ENCODE data around the gene PTPN3. TPM values are rescaled to one million over a fixed set of nuclear protein-coding genes. Genes with fewer than 3 reads are reported as not detected.
A peak's percentile ranks its signal among the peaks of the same experiment; 100 is the strongest.

PTPN3 gene
- total RNA-seq, 3 donors from 2014 or later = 13.2 to 30.3 (median 25.8) TPM

DNA sequence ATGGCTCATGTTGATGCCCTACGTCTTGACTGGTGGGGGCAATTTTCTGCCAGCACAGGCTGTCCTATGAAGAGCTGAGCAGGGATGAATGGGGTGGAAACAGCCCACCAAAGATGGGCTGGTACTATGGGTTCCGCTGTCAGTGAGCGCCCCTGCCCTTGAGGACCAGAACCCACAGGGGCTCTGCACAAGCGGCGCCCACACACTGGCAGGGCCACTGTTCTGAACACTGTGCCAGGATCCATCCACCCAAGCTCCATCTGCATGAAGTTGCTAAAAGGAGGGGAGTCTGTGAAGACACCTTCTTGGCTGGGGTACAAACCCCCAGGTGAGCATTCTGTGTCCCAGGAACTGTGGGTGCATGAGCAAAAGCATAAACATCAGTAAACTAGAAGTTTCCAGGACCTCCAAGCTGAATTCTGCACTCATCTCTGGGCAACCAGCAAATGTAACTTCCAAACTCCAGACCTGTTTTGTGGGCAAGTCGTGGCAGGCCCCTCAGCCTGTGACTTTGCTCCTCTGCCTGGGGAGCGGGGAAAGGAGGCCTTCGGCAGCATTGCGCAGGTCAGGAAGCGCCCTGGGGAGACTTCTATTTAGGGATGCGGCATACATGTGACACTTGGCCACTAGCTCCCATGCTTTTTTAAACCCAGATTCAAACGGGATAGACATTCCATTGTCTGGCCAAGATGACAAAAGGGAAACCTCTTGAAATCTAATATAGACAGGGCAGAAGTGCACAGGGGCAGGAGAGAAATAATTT, 48.9 kb downstream of the PTPN3 start:
- DNase-seq (no peak), ATAC-seq (no peak)
- Histone ChIP-seq H3K4me1 (ENCODE audit: low read depth) (no peaks in the 10 kb centered on the region), H3K9me3 (no peaks in the 10 kb centered on the region), H3K36me3 (ENCODE audit: low read depth) (no peaks in the 10 kb centered on the region), H3K4me3 (no peak overlapping the region)
- TF ChIP-seq, protein P1, sequence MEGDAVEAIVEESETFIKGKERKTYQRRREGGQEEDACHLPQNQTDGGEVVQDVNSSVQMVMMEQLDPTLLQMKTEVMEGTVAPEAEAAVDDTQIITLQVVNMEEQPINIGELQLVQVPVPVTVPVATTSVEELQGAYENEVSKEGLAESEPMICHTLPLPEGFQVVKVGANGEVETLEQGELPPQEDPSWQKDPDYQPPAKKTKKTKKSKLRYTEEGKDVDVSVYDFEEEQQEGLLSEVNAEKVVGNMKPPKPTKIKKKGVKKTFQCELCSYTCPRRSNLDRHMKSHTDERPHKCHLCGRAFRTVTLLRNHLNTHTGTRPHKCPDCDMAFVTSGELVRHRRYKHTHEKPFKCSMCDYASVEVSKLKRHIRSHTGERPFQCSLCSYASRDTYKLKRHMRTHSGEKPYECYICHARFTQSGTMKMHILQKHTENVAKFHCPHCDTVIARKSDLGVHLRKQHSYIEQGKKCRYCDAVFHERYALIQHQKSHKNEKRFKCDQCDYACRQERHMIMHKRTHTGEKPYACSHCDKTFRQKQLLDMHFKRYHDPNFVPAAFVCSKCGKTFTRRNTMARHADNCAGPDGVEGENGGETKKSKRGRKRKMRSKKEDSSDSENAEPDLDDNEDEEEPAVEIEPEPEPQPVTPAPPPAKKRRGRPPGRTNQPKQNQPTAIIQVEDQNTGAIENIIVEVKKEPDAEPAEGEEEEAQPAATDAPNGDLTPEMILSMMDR (IDR thresholded peaks at IDR 0.05) = no peak
- intact Hi-C loops (cut with DNase I, micrococcal nuclease) = no loop called here

DNA sequence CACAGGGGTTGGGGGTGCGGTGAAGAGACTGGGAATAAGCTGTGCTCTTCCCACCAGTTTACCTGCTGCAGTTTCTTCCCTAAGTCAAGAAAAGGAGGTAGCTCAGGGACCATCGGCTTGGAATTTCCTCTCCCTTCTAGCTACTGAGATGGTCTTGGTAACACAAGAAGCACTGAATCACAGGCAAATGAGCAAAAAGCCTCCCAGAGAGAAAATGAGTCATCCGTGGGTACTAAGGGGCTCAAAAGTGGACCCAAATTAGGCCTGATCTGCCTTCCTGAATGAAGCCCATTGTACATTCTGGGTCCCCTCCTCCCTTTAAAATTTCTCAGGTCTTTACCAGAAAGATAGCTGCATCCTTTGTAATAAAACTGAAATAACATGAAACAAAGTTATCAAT, 49.9 kb downstream of the PTPN3 start:
- H3K9me3 ChIP-seq = no peaks in the 10 kb centered on the region
- no peaks in the 10 kb centered on the region for H3K4me1 ChIP-seq (ENCODE audit: low read depth)
- intact Hi-C loops (cut with DNase I, micrococcal nuclease) = no loop called here
- DNase-seq = no peak
- ATAC-seq = no peak
- H3K36me3 ChIP-seq (ENCODE audit: low read depth) = no peaks in the 10 kb centered on the region
- TF ChIP-seq, protein P1 (IDR thresholded peaks at IDR 0.05) = no peak
- no peak overlapping the region for H3K4me3 ChIP-seq

DNA sequence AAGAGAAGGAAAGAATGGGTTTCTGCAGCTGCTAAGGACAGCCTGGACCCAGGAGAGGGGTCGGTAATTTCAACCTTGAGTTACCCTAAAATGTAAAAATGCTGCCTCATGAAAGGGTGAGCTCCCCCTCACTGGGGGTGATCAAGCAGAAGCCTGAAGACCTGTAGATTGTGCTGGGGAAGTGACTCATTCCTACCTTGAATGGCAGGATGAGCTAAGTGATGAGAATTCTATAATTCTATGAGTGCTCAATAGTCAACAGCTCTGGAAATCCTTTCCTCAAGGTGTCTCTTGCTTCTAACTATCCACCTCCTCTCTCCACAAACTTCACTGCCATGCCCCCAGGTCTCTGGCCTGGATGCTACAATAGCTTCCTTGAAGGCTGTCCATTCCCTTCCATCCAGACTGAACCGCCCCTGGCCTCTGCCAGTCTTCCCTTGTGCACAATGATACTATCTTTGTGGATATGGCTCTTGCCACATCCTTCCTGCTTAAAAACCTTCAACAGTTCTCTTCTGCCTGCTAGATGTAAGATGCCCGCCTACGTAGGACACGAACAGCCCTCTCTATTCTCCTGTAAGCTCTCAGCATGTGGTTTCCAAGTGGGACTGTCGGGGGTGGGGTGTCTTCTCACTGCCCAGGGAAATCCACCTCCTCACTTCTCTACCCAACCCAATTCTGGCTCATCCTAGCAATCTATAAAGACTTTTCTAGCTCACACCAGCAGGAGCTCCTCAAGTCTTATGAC, 50.6 kb downstream of the PTPN3 start:
- TF ChIP-seq, protein P1 (IDR thresholded peaks at IDR 0.05) = no peak
- DNase-seq = no peak
- no peak for ATAC-seq
- H3K4me3 ChIP-seq = no peak overlapping the region
- intact Hi-C loops (cut with DNase I, micrococcal nuclease) = no loop called here
- no peaks in the 10 kb centered on the region for H3K36me3 ChIP-seq (ENCODE audit: low read depth)
- H3K4me1 ChIP-seq (ENCODE audit: low read depth) = no peaks in the 10 kb centered on the region
- H3K9me3 ChIP-seq = no peaks in the 10 kb centered on the region

DNA sequence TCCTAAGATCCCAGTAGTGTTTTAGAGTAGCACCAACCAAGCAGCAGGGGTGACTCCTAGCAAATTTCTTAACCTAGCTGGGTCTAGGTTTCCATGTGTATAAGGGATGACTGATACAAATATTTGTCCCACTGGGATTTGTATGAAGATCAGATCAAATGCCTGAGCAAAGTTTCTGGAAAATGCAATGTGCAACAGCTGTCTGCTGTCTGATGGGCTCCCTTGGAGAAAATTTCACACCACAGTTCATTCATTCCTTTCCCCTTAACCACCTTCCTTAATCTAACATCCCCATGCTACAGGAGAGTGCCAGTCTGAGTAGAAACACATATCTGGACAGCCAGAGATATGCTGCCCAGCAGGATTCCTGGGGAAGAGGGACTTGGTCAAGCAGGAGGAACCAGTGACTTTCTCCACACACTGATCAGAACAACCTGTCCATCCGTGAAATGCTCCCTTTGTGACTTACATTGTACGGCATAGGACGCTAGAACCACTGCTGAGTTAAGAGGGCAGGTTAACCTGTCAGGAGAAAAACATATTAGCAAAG, 53.3 kb downstream of the PTPN3 start:
- TF ChIP-seq, protein P1 (IDR thresholded peaks at IDR 0.05) = no peak
- H3K4me3 ChIP-seq = no peak overlapping the region
- H3K36me3 ChIP-seq (ENCODE audit: low read depth) = no peaks in the 10 kb centered on the region
- intact Hi-C loops (cut with DNase I, micrococcal nuclease) = loop anchor here in 1 of 2 donors (5.0 kb wide), 1 partner anchor 77 kb away; no protein-coding TSS in a partner anchor
- DNase-seq = no peak
- no peak for ATAC-seq
- H3K4me1 ChIP-seq (ENCODE audit: low read depth) = no peaks in the 10 kb centered on the region
- no peaks in the 10 kb centered on the region for H3K9me3 ChIP-seq

DNA sequence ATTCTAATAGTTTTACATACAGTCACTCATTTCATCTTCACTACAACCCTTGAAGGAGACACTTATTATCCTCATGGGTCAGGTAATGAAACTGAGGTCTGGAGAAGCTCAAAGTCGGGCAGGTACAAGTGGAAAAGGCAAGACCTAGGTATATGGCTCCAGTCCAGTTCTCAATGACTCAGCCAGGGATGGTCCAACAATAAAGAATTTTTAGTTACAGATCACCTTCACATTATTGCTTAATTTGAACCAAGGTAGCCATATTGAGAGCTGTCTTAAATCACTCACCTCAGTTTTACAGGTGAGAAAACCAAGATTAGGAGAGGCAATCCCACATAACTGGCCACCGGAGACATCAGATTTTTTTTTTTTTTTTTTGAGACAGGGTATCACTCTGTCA, 55.4 kb downstream of the PTPN3 start:
- Histone ChIP-seq H3K9me3 (no peaks in the 10 kb centered on the region), H3K4me1 (ENCODE audit: low read depth) (no peaks in the 10 kb centered on the region), H3K4me3 (no peak overlapping the region), H3K36me3 (ENCODE audit: low read depth) (no peaks in the 10 kb centered on the region)
- TF ChIP-seq, protein P1 (IDR thresholded peaks at IDR 0.05) = no peak
- ATAC-seq (peak; percentile 61), DNase-seq (no peak)
- intact Hi-C loops (cut with DNase I, micrococcal nuclease) = loop anchor here in 1 of 2 donors (5.0 kb wide), 1 partner anchor 80 kb away; no protein-coding TSS in a partner anchor
